Glutamatergic neuron (in vitro differentiated cells): ENCODE measurements around the gene GPER1. TPM values are rescaled to one million over a fixed set of nuclear protein-coding genes. Genes with fewer than 3 reads are reported as not detected.

Experiments
- DNase-seq: peaks from one replicate; pipeline ENCODE4 v3.0.0; 2022
- H3K27ac Mint-ChIP-seq: one replicate; pipeline ENCODE4 v1.8.0; 2020; ENCODE audit warnings: mild to moderate bottlenecking, mixed read lengths, inconsistent platforms; ENCODE audit not compliant: unreplicated experiment
- H3K27me3 Mint-ChIP-seq: one replicate; pipeline ENCODE4 v1.8.0; 2020; ENCODE audit warnings: mild to moderate bottlenecking, moderate library complexity, mixed read lengths, inconsistent platforms; ENCODE audit not compliant: unreplicated experiment
- H3K36me3 Mint-ChIP-seq: one replicate; pipeline ENCODE4 v1.8.0; 2020; ENCODE audit warnings: mild to moderate bottlenecking, mixed read lengths, inconsistent platforms; ENCODE audit not compliant: unreplicated experiment
- H3K4me1 Mint-ChIP-seq: one replicate; pipeline ENCODE4 v1.8.0; 2020; ENCODE audit warnings: mild to moderate bottlenecking, low read depth, mixed read lengths, inconsistent platforms; ENCODE audit not compliant: unreplicated experiment
- H3K4me3 Mint-ChIP-seq: one replicate; pipeline ENCODE4 v1.8.0; 2020; ENCODE audit warnings: mild to moderate bottlenecking, mixed read lengths, inconsistent platforms; ENCODE audit not compliant: unreplicated experiment
- H3K9me3 Mint-ChIP-seq: one replicate; pipeline ENCODE4 v1.8.0; 2020; ENCODE audit warnings: mild to moderate bottlenecking, moderate library complexity, mixed read lengths, inconsistent platforms; ENCODE audit not compliant: unreplicated experiment
- CTCF ChIP-seq: fragments of 200-600 bp; sonication (generic); IDR thresholded peaks from one replicate; pipeline ENCODE4 v1.5.0; 2021; ENCODE audit not compliant: partially characterized antibody, unreplicated experiment
- total RNA-seq: library from RNA; stranded (reverse); fragmentation: NEBNext Ultra II Directional; extraction: Animal tissue kit (Norgen Biotek cat#: 25700); gene quantifications from one replicate; pipeline ENCODE4 v1.2.1, GENCODE V29; 2021; ENCODE audit not compliant: unreplicated experiment

Gene GPER1
- total RNA-seq, 1 donor from 2014 or later: 0.59 TPM

- peaks cover 11% of the 10 kb centered on the region for H3K4me1 Mint-ChIP-seq
- H3K27me3 Mint-ChIP-seq: peaks cover 4% of the 10 kb centered on the region
Measured at GRCh38 chr7:1106063-1106792, 18.3 kb downstream of the GPER1 start.

GRCh38 chr7:1106793-1107421 is 19.0 kb downstream of the GPER1 start:
- Mint-ChIP-seq H3K27ac (no peak overlapping the region), H3K4me1 (peaks cover 8% of the 10 kb centered on the region), H3K4me3 (no peak overlapping the region), H3K9me3 (peaks cover 7% of the 10 kb centered on the region), H3K36me3 (no peaks in the 10 kb centered on the region), H3K27me3 (peaks cover 4% of the 10 kb centered on the region)
- no peak for TF ChIP-seq CTCF
- DNase-seq: no peak

More at GRCh38 chr7:1106063-1106792, 18.3 kb downstream of the GPER1 start:
- H3K4me3 Mint-ChIP-seq: peak overlapping the region; percentile 30
- peak overlapping the region; percentile 35 for H3K27ac Mint-ChIP-seq
- TF ChIP-seq CTCF: no peak
- peaks cover 7% of the 10 kb centered on the region for H3K9me3 Mint-ChIP-seq
- H3K36me3 Mint-ChIP-seq: no peaks in the 10 kb centered on the region
- no peak for DNase-seq

- Mint-ChIP-seq H3K9me3 (peaks cover 7% of the 10 kb centered on the region), H3K27me3 (peaks cover 3% of the 10 kb centered on the region), H3K4me1 (peaks cover 6% of the 10 kb centered on the region), H3K36me3 (no peaks in the 10 kb centered on the region), H3K27ac (no peak overlapping the region), H3K4me3 (no peak overlapping the region)
- no peak for DNase-seq
- no peak for TF ChIP-seq CTCF
Measured at GRCh38 chr7:1108264-1108920, 20.5 kb downstream of the GPER1 start.

- no peak overlapping the region for H3K27ac Mint-ChIP-seq
- H3K9me3 Mint-ChIP-seq: peaks cover 11% of the 10 kb centered on the region
- TF ChIP-seq CTCF: no peak
- no peak for DNase-seq
- H3K4me3 Mint-ChIP-seq: no peak overlapping the region
- no peaks in the 10 kb centered on the region for H3K36me3 Mint-ChIP-seq
- H3K4me1 Mint-ChIP-seq: peaks cover 9% of the 10 kb centered on the region
- H3K27me3 Mint-ChIP-seq: peaks cover 6% of the 10 kb centered on the region
Measured at GRCh38 chr7:1109581-1110310, 21.8 kb downstream of the GPER1 start.
